Neural progenitor cell (in vitro differentiated cells): ENCODE data around the gene CERS6.

Experiments used
- CTCF ChIP-seq: fragments of 200-600 bp; sonication (generic); IDR thresholded peaks from 2 replicates; pipeline ENCODE4 v1.5.1; 2017; ENCODE audit warnings: antibody characterized with exemption, mild to moderate bottlenecking
- EZH2 ChIP-seq: fragments of 200-600 bp; sonication (generic); IDR thresholded peaks from 2 replicates; pipeline ENCODE4 v1.6.1; 2017; ENCODE audit warnings: antibody characterized with exemption, mild to moderate bottlenecking, moderate library complexity
- EZH2phosphoT487 ChIP-seq: fragments of 200-600 bp; sonication (generic); IDR thresholded peaks from 2 replicates; pipeline ENCODE4 v1.6.1; 2017; ENCODE audit warnings: antibody characterized with exemption

DNA sequence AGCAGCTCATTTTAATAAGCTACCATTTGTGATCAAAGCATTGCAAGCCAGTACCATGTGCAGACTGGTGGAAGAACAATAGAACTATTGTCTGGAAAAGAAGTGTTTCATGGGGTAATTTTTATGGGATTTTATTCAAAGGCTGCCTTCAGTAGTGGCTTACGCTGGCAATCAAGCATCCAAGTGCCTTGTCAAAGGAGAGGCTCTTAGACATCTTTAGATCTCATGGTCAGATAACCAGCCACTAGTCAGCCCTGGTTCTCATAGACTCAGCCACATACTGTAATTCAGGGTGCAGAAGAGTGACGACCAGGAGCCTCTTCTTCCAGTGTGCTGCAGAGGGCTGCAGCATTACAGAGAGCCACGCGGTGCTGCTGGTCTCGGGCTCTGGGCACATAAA lies 247.9 kb downstream of the CERS6 start:
- TF ChIP-seq CTCF (no peak), EZH2 (no peak), EZH2phosphoT487 (no peak)
